Smooth muscle cell (in vitro differentiated cells): ENCODE results near the gene KISS1. TPM values are rescaled to one million over a fixed set of nuclear protein-coding genes. Genes with fewer than 3 reads are reported as not detected.

Source experiments
- DNase-seq: peaks from one replicate; lab custom pipeline; 2025; ENCODE audit not compliant: unreplicated experiment; lab: John Stamatoyannopoulos, UW
- H2AFZ ChIP-seq: fragments of 200-600 bp; sonication (generic); 2 replicates; pipeline ENCODE4 v1.6.0; 2016; ENCODE audit warnings: antibody characterized with exemption, low read depth, mild to moderate bottlenecking
- H3F3A ChIP-seq: fragments of 200-600 bp; sonication (generic); 2 replicates; pipeline ENCODE4 v1.6.0; 2017; ENCODE audit warnings: antibody characterized with exemption, low read depth
- H3K27ac ChIP-seq: fragments of 200-600 bp; sonication (generic); 2 replicates; pipeline ENCODE4 v1.5.1; 2016; ENCODE audit warnings: low read depth, mild to moderate bottlenecking
- H3K27me3 ChIP-seq: fragments of 200-600 bp; sonication (generic); 2 replicates; pipeline ENCODE4 v1.6.1; 2016; ENCODE audit warnings: low read depth, mild to moderate bottlenecking
- H3K36me3 ChIP-seq: fragments of 200-600 bp; sonication (generic); 2 replicates; pipeline ENCODE4 v1.5.1; 2016; ENCODE audit warnings: low read depth
- H3K4me1 ChIP-seq: fragments of 200-600 bp; sonication (generic); 2 replicates; pipeline ENCODE4 v1.5.1; 2016; ENCODE audit warnings: low read depth
- H3K4me2 ChIP-seq: fragments of 200-600 bp; sonication (generic); 2 replicates; pipeline ENCODE4 v1.6.0; 2016; ENCODE audit warnings: mild to moderate bottlenecking
- H3K4me3 ChIP-seq: fragments of 200-600 bp; sonication (generic); 2 replicates; pipeline ENCODE4 v1.5.1; 2016; ENCODE audit warnings: mild to moderate bottlenecking
- H3K79me2 ChIP-seq: fragments of 200-600 bp; sonication (generic); 2 replicates; pipeline ENCODE4 v1.6.0; 2016; ENCODE audit warnings: low read depth, mild to moderate bottlenecking
- H3K9ac ChIP-seq: fragments of 200-600 bp; sonication (generic); 2 replicates; pipeline ENCODE4 v1.6.0; 2016; ENCODE audit warnings: low read depth
- H3K9me3 ChIP-seq: fragments of 200-600 bp; sonication (generic); replicated peaks from 2 replicates; pipeline ENCODE4 v1.5.1; 2016; ENCODE audit warnings: low read depth
- H4K20me1 ChIP-seq: fragments of 200-600 bp; sonication (generic); 2 replicates; pipeline ENCODE4 v1.6.0; 2016; ENCODE audit warnings: low read depth
- WGBS: methylation state at CpG from one replicate; pipeline ENCODE4 v1.1.7; 2016; ENCODE audit warnings: low lambda C conversion rate; 5-methylcytosine and 5-hydroxymethylcytosine counted together
- polyA plus RNA-seq: library from polyadenylated mRNA; unstranded; fragments of >200 nt; fragmentation: Nextera tagmentation; extraction: Ambion mirVana; gene quantifications from 2 replicates; pipeline ENCODE4 v1.2.1, GENCODE V29; 2016
- total RNA-seq: library from RNA; depleted of rRNA; stranded (reverse); fragments of >200 nt; gene quantifications from 2 replicates; pipeline ENCODE4 v1.2.3, GENCODE V29; 2014
- TF ChIP-seq, protein P1 (sequence below): fragments of 200-600 bp; sonication (generic); IDR thresholded peaks from 2 replicates; pipeline ENCODE4 v1.5.1; 2017; ENCODE audit warnings: borderline replicate concordance, mild to moderate bottlenecking, antibody characterized with exemption; ENCODE audit not compliant: insufficient read depth, poor library complexity, severe bottlenecking

Gene KISS1
- total and polyA plus RNA-seq, 2 experiments from 2014 or later, result 0.72 to 1.2 TPM

DNA sequence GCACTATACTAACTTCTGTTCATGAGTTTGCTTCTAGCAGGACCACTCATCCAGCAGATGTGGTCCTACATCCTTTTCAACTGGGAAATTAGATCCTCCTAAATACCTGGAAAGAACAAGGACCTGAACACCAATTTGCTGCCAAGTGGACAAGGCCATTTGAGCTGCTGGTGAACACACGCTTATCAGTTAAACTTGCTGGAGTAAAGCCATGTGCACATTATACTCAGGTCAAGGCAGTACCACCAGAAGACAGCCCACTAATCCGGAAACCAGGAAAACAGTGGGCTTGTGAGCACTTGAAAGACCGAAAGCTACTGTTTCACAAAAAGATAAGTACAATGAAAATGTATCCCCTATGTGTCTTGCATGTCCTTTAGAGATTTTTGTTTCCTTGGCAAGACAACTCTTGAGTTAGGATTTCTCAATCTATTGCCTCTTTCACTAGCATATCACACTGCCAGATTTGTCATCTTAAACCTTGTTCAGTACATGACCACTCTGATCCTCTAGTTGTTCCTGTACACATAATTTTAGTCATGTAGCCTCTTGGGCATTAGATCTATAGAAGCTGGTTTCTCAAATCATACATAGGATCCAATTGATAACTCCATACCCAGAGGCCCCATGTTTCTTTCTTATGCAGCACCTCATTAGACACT, 25.7 kb downstream of the KISS1 start:
- Histone ChIP-seq H3K4me3 (no peak overlapping the region), H3K4me1 (no peaks in the 10 kb centered on the region), H3K36me3 (no peaks in the 10 kb centered on the region), H3K27ac (no peak overlapping the region), H3F3A (peaks cover 5% of the 10 kb centered on the region), H4K20me1 (no peaks in the 10 kb centered on the region), H2AFZ (no peak overlapping the region), H3K9ac (no peak overlapping the region), H3K27me3 (peaks cover 10% of the 10 kb centered on the region), H3K9me3 (no peaks in the 10 kb centered on the region), H3K4me2 (no peak overlapping the region), H3K79me2 (no peaks in the 10 kb centered on the region)
- WGBS, result 92% methylated on average over 3 of the region's 3 CpGs
- TF ChIP-seq, protein P1, sequence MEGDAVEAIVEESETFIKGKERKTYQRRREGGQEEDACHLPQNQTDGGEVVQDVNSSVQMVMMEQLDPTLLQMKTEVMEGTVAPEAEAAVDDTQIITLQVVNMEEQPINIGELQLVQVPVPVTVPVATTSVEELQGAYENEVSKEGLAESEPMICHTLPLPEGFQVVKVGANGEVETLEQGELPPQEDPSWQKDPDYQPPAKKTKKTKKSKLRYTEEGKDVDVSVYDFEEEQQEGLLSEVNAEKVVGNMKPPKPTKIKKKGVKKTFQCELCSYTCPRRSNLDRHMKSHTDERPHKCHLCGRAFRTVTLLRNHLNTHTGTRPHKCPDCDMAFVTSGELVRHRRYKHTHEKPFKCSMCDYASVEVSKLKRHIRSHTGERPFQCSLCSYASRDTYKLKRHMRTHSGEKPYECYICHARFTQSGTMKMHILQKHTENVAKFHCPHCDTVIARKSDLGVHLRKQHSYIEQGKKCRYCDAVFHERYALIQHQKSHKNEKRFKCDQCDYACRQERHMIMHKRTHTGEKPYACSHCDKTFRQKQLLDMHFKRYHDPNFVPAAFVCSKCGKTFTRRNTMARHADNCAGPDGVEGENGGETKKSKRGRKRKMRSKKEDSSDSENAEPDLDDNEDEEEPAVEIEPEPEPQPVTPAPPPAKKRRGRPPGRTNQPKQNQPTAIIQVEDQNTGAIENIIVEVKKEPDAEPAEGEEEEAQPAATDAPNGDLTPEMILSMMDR, result no peak
- DNase-seq, result no peak

DNA sequence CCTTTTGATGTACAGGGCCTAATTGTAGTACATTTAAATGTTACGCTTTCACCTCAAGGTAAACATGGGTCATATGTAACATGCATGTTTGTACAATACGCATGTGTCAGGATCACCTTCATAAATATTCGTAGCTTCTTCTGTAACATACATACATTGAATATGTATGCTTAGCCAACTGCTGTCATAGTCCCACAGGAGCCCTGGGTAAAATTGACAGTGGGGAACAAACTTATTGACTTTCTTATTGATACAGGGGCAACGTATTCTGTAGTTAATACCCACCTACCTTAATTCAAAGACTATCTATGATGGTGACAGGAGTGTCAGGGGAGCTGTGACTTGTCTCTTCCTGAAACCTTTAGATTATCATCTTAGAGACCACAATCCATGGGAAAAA, 26.4 kb downstream of the KISS1 start:
- no peak overlapping the region for H3K27ac ChIP-seq
- no peak overlapping the region for H3K4me2 ChIP-seq
- WGBS, result 93% methylated on average over 4 of the region's 4 CpGs
- H3K9me3 ChIP-seq, result no peaks in the 10 kb centered on the region
- H2AFZ ChIP-seq, result no peak overlapping the region
- no peak overlapping the region for H3K9ac ChIP-seq
- DNase-seq, result no peak
- no peaks in the 10 kb centered on the region for H3K79me2 ChIP-seq
- peaks cover 5% of the 10 kb centered on the region for H3F3A ChIP-seq
- no peaks in the 10 kb centered on the region for H3K36me3 ChIP-seq
- H3K4me3 ChIP-seq, result no peak overlapping the region
- H3K4me1 ChIP-seq, result no peaks in the 10 kb centered on the region
- no peaks in the 10 kb centered on the region for H4K20me1 ChIP-seq
- TF ChIP-seq, protein P1, result no peak
- peaks cover 3% of the 10 kb centered on the region for H3K27me3 ChIP-seq

DNA sequence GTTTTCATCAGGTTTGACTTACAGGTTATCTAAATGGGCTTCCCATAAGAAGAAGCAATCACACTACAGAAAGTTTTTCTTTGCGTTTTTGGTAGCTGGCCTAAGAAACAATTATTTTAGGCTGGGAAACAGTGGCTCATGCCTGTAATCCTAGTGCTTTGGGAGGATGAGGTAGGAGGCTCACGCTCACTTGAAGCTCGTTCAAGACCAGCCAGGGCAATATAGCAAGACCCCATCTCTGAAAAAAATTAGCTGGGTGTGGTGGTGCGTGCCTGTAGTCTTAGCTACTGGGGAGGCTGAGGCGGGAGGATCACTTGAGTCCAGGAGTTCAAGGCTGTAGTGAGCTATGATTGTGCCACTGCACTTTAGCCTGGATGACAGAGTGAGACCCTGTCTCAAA, 28.6 kb downstream of the KISS1 start:
- WGBS, result 96% methylated on average over 5 of the region's 5 CpGs
- no peak overlapping the region for H3K27ac ChIP-seq

More for the DNA sequence above, 28.6 kb downstream of the KISS1 start:
- Histone ChIP-seq H3K27me3 (no peaks in the 10 kb centered on the region), H3K4me3 (no peak overlapping the region), H4K20me1 (no peaks in the 10 kb centered on the region), H3F3A (peaks cover 5% of the 10 kb centered on the region), H3K9ac (no peak overlapping the region), H3K4me1 (no peaks in the 10 kb centered on the region), H2AFZ (no peak overlapping the region), H3K79me2 (no peaks in the 10 kb centered on the region), H3K36me3 (no peaks in the 10 kb centered on the region), H3K4me2 (no peak overlapping the region), H3K9me3 (no peaks in the 10 kb centered on the region)
- no peak for DNase-seq
- TF ChIP-seq, protein P1, result no peak
